ENCODE results near the gene STC2.

Gene STC2

DNA sequence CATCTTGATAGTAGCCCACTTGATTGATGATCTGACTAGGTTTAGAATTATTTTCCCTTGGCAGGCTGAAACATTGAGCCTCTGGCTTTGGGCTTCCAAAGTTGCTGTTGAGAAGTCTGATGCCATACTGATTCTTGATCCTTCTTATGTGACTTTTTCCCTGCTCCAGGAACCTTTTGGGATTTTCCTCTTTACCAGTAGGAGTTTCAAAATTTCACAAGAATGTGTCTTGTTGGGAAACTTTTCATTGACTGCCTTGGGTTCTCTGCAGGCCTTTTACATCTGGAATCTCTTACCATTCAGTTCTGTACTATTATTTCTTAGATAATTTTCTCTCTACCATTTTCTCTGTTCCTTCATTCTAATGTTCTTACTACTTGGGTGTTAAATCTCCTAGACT is 20.0 kb downstream of the STC2 start:
- Histone ChIP-seq H2AFZ (ENCODE audit: low read depth) (no peak overlapping the region), H3K36me3 (ENCODE audit: insufficient read depth) (no peaks in the 10 kb centered on the region), H3K9ac (no peak overlapping the region), H3K4me2 (no peak overlapping the region), H3K27me3 (ENCODE audit: insufficient read depth, low read depth) (no peaks in the 10 kb centered on the region), H3K27ac (no peak overlapping the region), H4K20me1 (ENCODE audit: insufficient read depth) (no peaks in the 10 kb centered on the region), H3K4me1 (ENCODE audit: low read depth, poor library complexity, severe bottlenecking) (no peaks in the 10 kb centered on the region), H3K4me3 (IDR thresholded peaks at IDR 0.05; ENCODE audit: insufficient read depth, low read depth, low read length) (no peak overlapping the region), H3K79me2 (ENCODE audit: insufficient read depth, low read depth) (no peaks in the 10 kb centered on the region)
- TF ChIP-seq CTCF (conservative IDR thresholded peaks at IDR 0.05; ENCODE audit: low read depth, low read length), result no peak

DNA sequence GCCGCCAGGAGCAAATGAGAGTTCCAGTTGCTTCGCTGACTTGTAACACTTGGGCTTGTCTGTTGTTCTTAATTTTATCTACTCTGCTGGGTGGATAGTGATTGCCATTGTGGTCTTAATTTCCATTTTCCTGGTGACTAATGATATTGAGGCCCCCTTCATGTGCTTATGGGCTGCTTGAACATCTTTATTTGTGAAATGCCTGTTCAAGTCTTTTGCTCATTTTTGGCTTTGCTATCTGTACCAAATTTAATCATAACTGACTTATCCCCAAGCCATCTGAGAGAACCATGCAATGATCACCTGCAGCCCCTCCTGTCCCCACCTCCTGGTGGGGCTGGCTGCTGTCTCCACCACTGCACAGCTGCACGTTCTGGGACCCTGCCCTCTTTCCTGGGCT is 20.5 kb downstream of the STC2 start:
- Histone ChIP-seq H3K27me3 (ENCODE audit: insufficient read depth, low read depth) (no peaks in the 10 kb centered on the region), H4K20me1 (ENCODE audit: insufficient read depth) (no peaks in the 10 kb centered on the region), H2AFZ (ENCODE audit: low read depth) (no peak overlapping the region), H3K4me1 (ENCODE audit: low read depth, poor library complexity, severe bottlenecking) (no peaks in the 10 kb centered on the region), H3K36me3 (ENCODE audit: insufficient read depth) (no peaks in the 10 kb centered on the region), H3K9ac (no peak overlapping the region), H3K4me3 (IDR thresholded peaks at IDR 0.05; ENCODE audit: insufficient read depth, low read depth, low read length) (no peak overlapping the region), H3K27ac (no peak overlapping the region), H3K4me2 (no peak overlapping the region), H3K79me2 (ENCODE audit: insufficient read depth, low read depth) (no peaks in the 10 kb centered on the region)
- TF ChIP-seq CTCF (conservative IDR thresholded peaks at IDR 0.05; ENCODE audit: low read depth, low read length), result no peak

- no peaks in the 10 kb centered on the region for H3K27me3 ChIP-seq (ENCODE audit: insufficient read depth, low read depth)
- no peaks in the 10 kb centered on the region for H3K79me2 ChIP-seq (ENCODE audit: insufficient read depth, low read depth)
- no peaks in the 10 kb centered on the region for H3K4me1 ChIP-seq (ENCODE audit: low read depth, poor library complexity, severe bottlenecking)
- no peak for TF ChIP-seq CTCF (conservative IDR thresholded peaks at IDR 0.05; ENCODE audit: low read depth, low read length)
- H3K36me3 ChIP-seq (ENCODE audit: insufficient read depth), result no peaks in the 10 kb centered on the region
- no peak overlapping the region for H2AFZ ChIP-seq (ENCODE audit: low read depth)
- H3K9ac ChIP-seq, result no peak overlapping the region
- no peaks in the 10 kb centered on the region for H4K20me1 ChIP-seq (ENCODE audit: insufficient read depth)
- H3K27ac ChIP-seq, result no peak overlapping the region
- H3K4me2 ChIP-seq, result no peak overlapping the region
- no peak overlapping the region for H3K4me3 ChIP-seq (IDR thresholded peaks at IDR 0.05; ENCODE audit: insufficient read depth, low read depth, low read length)
These were observed 21.5 kb downstream of the STC2 start for GRCh38 chr5:173306695-173307094.

DNA sequence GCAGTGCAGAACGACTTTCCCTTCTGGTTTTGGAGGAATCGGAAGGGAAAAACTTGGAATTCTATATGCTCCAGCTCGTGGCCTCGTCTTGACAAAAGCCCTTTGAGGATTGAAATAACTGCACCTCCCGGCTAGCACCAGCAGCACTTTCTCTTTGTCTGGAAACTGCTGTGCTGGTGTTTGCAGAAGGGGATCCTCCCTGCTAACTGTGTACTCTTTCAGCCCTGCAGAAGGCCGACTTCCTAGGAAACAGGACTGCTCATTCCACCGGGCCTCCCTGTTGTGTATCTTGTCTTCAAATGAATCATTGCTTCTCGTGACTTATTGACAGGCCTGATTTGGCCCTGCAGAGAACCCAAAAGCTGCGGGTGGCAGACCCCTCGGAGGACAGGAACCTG is 23.6 kb downstream of the STC2 start:
- Histone ChIP-seq H3K27me3 (ENCODE audit: insufficient read depth, low read depth) (no peaks in the 10 kb centered on the region), H3K4me1 (ENCODE audit: low read depth, poor library complexity, severe bottlenecking) (no peaks in the 10 kb centered on the region), H3K27ac (no peak overlapping the region), H2AFZ (ENCODE audit: low read depth) (no peak overlapping the region), H3K9ac (no peak overlapping the region), H3K36me3 (ENCODE audit: insufficient read depth) (no peaks in the 10 kb centered on the region), H4K20me1 (ENCODE audit: insufficient read depth) (no peaks in the 10 kb centered on the region), H3K4me3 (IDR thresholded peaks at IDR 0.05; ENCODE audit: insufficient read depth, low read depth, low read length) (no peak overlapping the region), H3K79me2 (ENCODE audit: insufficient read depth, low read depth) (no peaks in the 10 kb centered on the region), H3K4me2 (no peak overlapping the region)
- TF ChIP-seq CTCF (conservative IDR thresholded peaks at IDR 0.05; ENCODE audit: low read depth, low read length), result no peak

All from KMS-11 (cell line).